ENCODE results near the gene ENTR1. TPM values are rescaled to one million over a fixed set of nuclear protein-coding genes. Genes with fewer than 3 reads are reported as not detected.
A peak's percentile ranks its signal among the peaks of the same experiment; 100 is the strongest.

The ENTR1 gene
- total and polyA plus RNA-seq, 2 of the 4 experiments (the other 2 are of a cell fraction) = 14.5 to 37.3 TPM

DNA sequence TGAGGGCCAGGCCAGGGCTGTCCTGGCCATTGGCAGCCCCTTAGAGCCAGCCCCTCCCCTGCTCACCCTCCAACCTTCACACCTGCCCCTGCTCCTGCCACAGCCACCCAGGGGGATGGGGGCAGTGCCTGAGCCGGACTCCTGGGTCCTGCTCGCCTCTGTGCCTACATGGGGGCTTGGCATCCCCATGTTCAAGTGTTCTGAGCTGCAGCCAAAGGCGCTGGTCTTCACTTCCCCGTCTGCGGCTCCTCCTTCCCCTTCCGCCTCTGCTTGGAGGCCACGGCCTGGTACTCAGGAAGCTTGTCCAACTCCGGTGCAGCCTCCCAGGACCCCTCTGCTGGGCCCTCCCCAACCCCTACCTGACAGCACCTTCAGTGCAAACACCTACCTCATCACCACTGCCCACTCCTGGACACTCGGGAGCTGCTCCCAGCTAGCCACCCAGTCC is 44.6 kb downstream of the ENTR1 start:
- H3K27me3 ChIP-seq (ENCODE audit: control insufficient read depth, insufficient read depth, low read length) = no peaks in the 10 kb centered on the region
- H3K23ac ChIP-seq (ENCODE audit: low read depth, low read length) = no peak overlapping the region
- H3K27ac ChIP-seq (ENCODE audit: insufficient read depth, low read length) = no peak overlapping the region
- H3K9me1 ChIP-seq (ENCODE audit: insufficient read depth, low read length) = peaks cover 3% of the 10 kb centered on the region; the same call in 1 of the 2 replicates
- no peak overlapping the region for H3K9ac ChIP-seq (ENCODE audit: low read depth, low read length)
- CTCF ChIA-PET = no interaction called here
- H3K14ac ChIP-seq (replicated peaks; ENCODE audit: low read depth, low read length) = no peak overlapping the region
- H2BK5ac ChIP-seq (ENCODE audit: low read depth, low read length, poor library complexity, severe bottlenecking) = no peak overlapping the region
- H3K4me2 ChIP-seq (ENCODE audit: low read depth, low read length) = no peak overlapping the region
- H4K20me1 ChIP-seq (ENCODE audit: insufficient read depth, low read length) = no peaks in the 10 kb centered on the region
- 86% methylated on average over 9 of the region's 9 CpGs; no CpG with 5 or more reads in 1 of the 2 experiments for WGBS, 2 experiments (ENCODE audit: extremely low coverage in 2 of 2, insufficient read length in 1 of 2)
- no peak overlapping the region for H4K91ac ChIP-seq (ENCODE audit: insufficient read depth, low read depth, low read length)
- POLR2A ChIA-PET (ENCODE audit: unreplicated experiment) = no interaction called here
- H4K8ac ChIP-seq (ENCODE audit: low read depth in 2 of 2, low read length in 2 of 2) = no peak overlapping the region
- BruUV-seq (replicated peaks) = no TSS peak
- no peak overlapping the region for H4K5ac ChIP-seq (ENCODE audit: low read depth, low read length)
- no peak overlapping the region for H3K18ac ChIP-seq (ENCODE audit: low read depth, low read length)
- H3K56ac ChIP-seq (ENCODE audit: extremely low read depth, insufficient read depth, low read length) = no peak overlapping the region
- dilution Hi-C loops (cut with HindIII; ENCODE audit: low sequenced_read_pairs, unreplicated experiment) = no loop called here
- DNase-seq (no peak), ATAC-seq (ENCODE audit: low read depth) (no peak)
- H2BK120ac ChIP-seq (ENCODE audit: low read depth, low read length) = no peak overlapping the region
- H3K9me3 ChIP-seq (ENCODE audit: control insufficient read depth, insufficient read depth, low read length) = no peaks in the 10 kb centered on the region
- H2AK9ac ChIP-seq (replicated peaks; ENCODE audit: low read depth, low read length, poor library complexity) = peak overlapping the region; percentile 9
- no peak overlapping the region for H2BK15ac ChIP-seq (ENCODE audit: low read depth, low read length)
- H2AFZ ChIP-seq (replicated peaks; ENCODE audit: low read length, poor library complexity) = no peak overlapping the region
- intact Hi-C loops (cut with micrococcal nuclease) = no loop called here
- peaks cover 3 to 22% of the 10 kb centered on the region in 2 experiments; a peak in 3 of 4 replicates for H3K79me1 ChIP-seq (ENCODE audit: low read depth in 1 of 2, low read length in 2 of 2)
- H2AK5ac ChIP-seq (ENCODE audit: low read depth, low read length) = no peak overlapping the region
- no peaks in the 10 kb centered on the region for H3K36me3 ChIP-seq (ENCODE audit: control insufficient read depth, insufficient read depth, low read length)
- TF ChIP-seq SMC3 (IDR thresholded peaks at IDR 0.05; ENCODE audit: low read depth, low read length) (no peak), FOS (IDR thresholded peaks at IDR 0.05; ENCODE audit: low read depth, low read length) (no peak), CEBPB (IDR thresholded peaks at IDR 0.05; ENCODE audit: low read depth, low read length) (no peak), MAZ (IDR thresholded peaks at IDR 0.05; ENCODE audit: borderline replicate concordance, low read depth, low read length) (no peak), RAD21 (IDR thresholded peaks at IDR 0.05; ENCODE audit: low read length) (no peak), BHLHE40 (IDR thresholded peaks at IDR 0.05; ENCODE audit: low read depth, low read length) (no peak), POLR2A (IDR thresholded peaks at IDR 0.05; ENCODE audit: low read depth, low read length) (no peak), NFE2L2 (IDR thresholded peaks at IDR 0.05; ENCODE audit: low read depth, low read length) (no peak), RFX5 (IDR thresholded peaks at IDR 0.05; ENCODE audit: low read depth, low read length) (no peak)
- TF ChIP-seq, protein P1, sequence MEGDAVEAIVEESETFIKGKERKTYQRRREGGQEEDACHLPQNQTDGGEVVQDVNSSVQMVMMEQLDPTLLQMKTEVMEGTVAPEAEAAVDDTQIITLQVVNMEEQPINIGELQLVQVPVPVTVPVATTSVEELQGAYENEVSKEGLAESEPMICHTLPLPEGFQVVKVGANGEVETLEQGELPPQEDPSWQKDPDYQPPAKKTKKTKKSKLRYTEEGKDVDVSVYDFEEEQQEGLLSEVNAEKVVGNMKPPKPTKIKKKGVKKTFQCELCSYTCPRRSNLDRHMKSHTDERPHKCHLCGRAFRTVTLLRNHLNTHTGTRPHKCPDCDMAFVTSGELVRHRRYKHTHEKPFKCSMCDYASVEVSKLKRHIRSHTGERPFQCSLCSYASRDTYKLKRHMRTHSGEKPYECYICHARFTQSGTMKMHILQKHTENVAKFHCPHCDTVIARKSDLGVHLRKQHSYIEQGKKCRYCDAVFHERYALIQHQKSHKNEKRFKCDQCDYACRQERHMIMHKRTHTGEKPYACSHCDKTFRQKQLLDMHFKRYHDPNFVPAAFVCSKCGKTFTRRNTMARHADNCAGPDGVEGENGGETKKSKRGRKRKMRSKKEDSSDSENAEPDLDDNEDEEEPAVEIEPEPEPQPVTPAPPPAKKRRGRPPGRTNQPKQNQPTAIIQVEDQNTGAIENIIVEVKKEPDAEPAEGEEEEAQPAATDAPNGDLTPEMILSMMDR (conservative IDR thresholded peaks at IDR 0.05; ENCODE audit: low read depth, low read length) = no peak
- in situ Hi-C loops (cut with MboI; ENCODE audit: low sequenced_read_pairs) = no loop called here
- no peak overlapping the region for H2BK20ac ChIP-seq (ENCODE audit: low read depth, low read length)
- H3K4ac ChIP-seq (ENCODE audit: low read depth, low read length) = no peak overlapping the region
- H3K4me3 ChIP-seq (ENCODE audit: insufficient read depth, low read depth, low read length) = no peak overlapping the region
- H3K4me1 ChIP-seq (ENCODE audit: control insufficient read depth, insufficient read depth, low read length) = peaks cover 24% of the 10 kb centered on the region

Measured in IMR-90 (cell line).